Measurements from ENCODE around the gene NT5C3A.

DNA sequence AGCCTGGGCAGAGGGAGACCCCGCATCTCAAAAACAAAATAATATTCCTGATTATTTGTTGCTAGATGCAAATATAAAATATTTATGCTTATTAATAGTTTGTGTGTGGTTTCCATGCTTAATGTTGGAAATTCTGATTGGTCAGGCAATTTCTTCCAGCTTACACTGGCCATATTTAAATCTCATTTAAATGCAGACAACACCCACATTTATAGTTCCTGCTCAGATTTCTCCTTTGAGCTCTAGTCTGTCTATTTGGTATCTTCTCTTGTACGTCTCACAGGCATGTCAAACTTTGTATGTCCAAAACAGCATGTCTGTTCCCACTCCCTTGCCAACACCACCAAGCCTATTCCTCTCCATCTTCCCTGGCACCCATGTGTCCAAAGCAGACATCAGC lies 52.8 kb downstream of the NT5C3A start:
- no peak for TF ChIP-seq POLR2A (IDR thresholded peaks at IDR 0.05)
- TF ChIP-seq CTCF (IDR thresholded peaks at IDR 0.05): no peak
